GM23338 (cell line): ENCODE measurements around the gene DIP2B. TPM values are rescaled to one million over a fixed set of nuclear protein-coding genes. Genes with fewer than 3 reads are reported as not detected.

Source experiments
- ATAC-seq: fragments of 200-7000 bp; cut with Tn5 transposase; 3 replicates; pipeline ENCODE4 v1.9.1; 2020
- DNase-seq: peaks from one replicate; pipeline ENCODE4 v3.0.0-alpha.2; 2015; ENCODE audit warnings: low spot score
- H2AFZ ChIP-seq: fragments of 200-600 bp; sonication (generic); 2 replicates; pipeline ENCODE4 v1.8.0; 2016; ENCODE audit warnings: antibody characterized with exemption, mild to moderate bottlenecking, moderate library complexity
- H3F3A ChIP-seq: fragments of 200-600 bp; sonication (generic); replicated peaks from 2 replicates; pipeline ENCODE4 v1.8.0; 2017; ENCODE audit warnings: antibody characterized with exemption, mixed run types, low read depth
- H3K27ac ChIP-seq: fragments of 200-600 bp; sonication (generic); 2 replicates; pipeline ENCODE4 v1.6.1; 2016; ENCODE audit warnings: low read depth
- H3K27me3 ChIP-seq: fragments of 200-600 bp; sonication (generic); 2 replicates; pipeline ENCODE4 v1.8.0; 2016; ENCODE audit warnings: mild to moderate bottlenecking, mixed run types, moderate library complexity; ENCODE audit not compliant: insufficient read depth
- H3K36me3 ChIP-seq: fragments of 200-600 bp; sonication (generic); 2 replicates; pipeline ENCODE4 v1.8.0; 2016; ENCODE audit warnings: mild to moderate bottlenecking; ENCODE audit not compliant: insufficient read depth
- H3K4me1 ChIP-seq: fragments of 200-600 bp; sonication (generic); 2 replicates; pipeline ENCODE4 v1.8.0; 2016; ENCODE audit warnings: mild to moderate bottlenecking, moderate library complexity; ENCODE audit not compliant: insufficient read depth
- H3K4me2 ChIP-seq: fragments of 200-600 bp; sonication (generic); 2 replicates; pipeline ENCODE4 v1.7.1; 2017; ENCODE audit warnings: mixed run types
- H3K4me3 ChIP-seq: fragments of 200-600 bp; sonication (generic); 2 replicates; pipeline ENCODE4 v1.6.1; 2016; ENCODE audit warnings: mixed run types
- H3K79me2 ChIP-seq: fragments of 200-600 bp; sonication (generic); replicated peaks from 2 replicates; pipeline ENCODE4 v1.8.0; 2017; ENCODE audit warnings: mild to moderate bottlenecking; ENCODE audit not compliant: insufficient read depth
- H3K9me2 ChIP-seq: fragments of 200-600 bp; sonication (generic); 2 replicates; pipeline ENCODE4 v1.8.0; 2017; ENCODE audit not compliant: insufficient read depth
- H4K20me1 ChIP-seq: fragments of 200-600 bp; sonication (generic); replicated peaks from 2 replicates; pipeline ENCODE4 v1.8.0; 2017; ENCODE audit warnings: mild to moderate bottlenecking; ENCODE audit not compliant: insufficient read depth
- H3K27ac Mint-ChIP-seq: 2 replicates; pipeline ENCODE4 v1.8.0; 2020; ENCODE audit warnings: inconsistent platforms, mild to moderate bottlenecking, moderate library complexity, mixed read lengths
- H3K27me3 Mint-ChIP-seq: 3 replicates; pipeline ENCODE4 v1.8.0; 2022; ENCODE audit warnings: low read depth, mild to moderate bottlenecking, moderate library complexity, mixed read lengths, inconsistent platforms; ENCODE audit not compliant: insufficient read depth, poor library complexity
- H3K36me3 Mint-ChIP-seq: 3 replicates; pipeline ENCODE4 v1.8.0; 2021; ENCODE audit warnings: low read depth, mild to moderate bottlenecking, inconsistent platforms, moderate library complexity, mixed read lengths
- H3K4me1 Mint-ChIP-seq: 3 replicates; pipeline ENCODE4 v1.8.0; 2020; ENCODE audit warnings: mild to moderate bottlenecking, inconsistent platforms, mixed read lengths
- H3K4me3 Mint-ChIP-seq: 3 replicates; pipeline ENCODE4 v1.8.0; 2021; ENCODE audit warnings: moderate library complexity, mild to moderate bottlenecking, inconsistent platforms, mixed read lengths
- H3K9me3 Mint-ChIP-seq: 3 replicates; pipeline ENCODE4 v1.8.0; 2020; ENCODE audit warnings: moderate library complexity, mild to moderate bottlenecking, inconsistent platforms, mixed read lengths
- CREB1 ChIP-seq: fragments of 250-450 bp; sonication (Bioruptor Pico); IDR thresholded peaks from 2 replicates; pipeline ENCODE4 v1.5.0; 2020; ENCODE audit warnings: low read depth, mild to moderate bottlenecking, moderate library complexity
- CTCF ChIP-seq, 2 experiments: fragments of 200-600 bp in 1 of 2; sonication (generic) in 1 of 2; conservative IDR thresholded peaks; 2 replicates each; pipeline versions ENCODE4 v1.5.1 to v1.6.1; 2016 to 2017; ENCODE audit warnings: antibody characterized with exemption in 2 of 2, low read depth in 2 of 2, mild to moderate bottlenecking in 2 of 2, moderate library complexity in 1 of 2
- EZH2 ChIP-seq: fragments of 200-600 bp; sonication (generic); IDR thresholded peaks from one replicate; pipeline ENCODE4 v1.8.0; 2017; ENCODE audit warnings: antibody characterized with exemption, mild to moderate bottlenecking, low read depth; ENCODE audit not compliant: unreplicated experiment
- EZH2phosphoT487 ChIP-seq: fragments of 200-600 bp; sonication (generic); IDR thresholded peaks from one replicate; pipeline ENCODE4 v1.8.1; 2018; ENCODE audit warnings: antibody characterized with exemption; ENCODE audit not compliant: unreplicated experiment
- JUNB ChIP-seq: IDR thresholded peaks from one replicate; pipeline ENCODE4 v1.6.1; 2016; ENCODE audit warnings: antibody characterized with exemption; ENCODE audit not compliant: unreplicated experiment
- NANOG ChIP-seq: IDR thresholded peaks from 2 replicates; pipeline ENCODE4 v1.6.1; 2016; ENCODE audit warnings: antibody characterized with exemption, borderline replicate concordance
- POLR2AphosphoS5 ChIP-seq: IDR thresholded peaks from 2 replicates; pipeline ENCODE4 v1.6.1; 2016; ENCODE audit warnings: antibody characterized with exemption, low read depth
- REST ChIP-seq: IDR thresholded peaks from one replicate; pipeline ENCODE4 v1.6.1; 2018; ENCODE audit warnings: antibody characterized with exemption; ENCODE audit not compliant: unreplicated experiment
- STAT1 ChIP-seq: IDR thresholded peaks from one replicate; pipeline ENCODE4 v1.6.1; 2016; ENCODE audit warnings: antibody characterized with exemption; ENCODE audit not compliant: unreplicated experiment
- ZNF114 ChIP-seq: fragments of 250-450 bp; sonication (Bioruptor Pico); IDR thresholded peaks from 2 replicates; pipeline ENCODE4 v1.5.0; 2020; ENCODE audit warnings: mild to moderate bottlenecking, moderate library complexity
- ZNF331 ChIP-seq: fragments of 250-450 bp; sonication (Bioruptor Pico); IDR thresholded peaks from 2 replicates; pipeline ENCODE4 v1.5.0; 2020; ENCODE audit warnings: low read depth, mild to moderate bottlenecking, moderate library complexity
- ZNF462 ChIP-seq: fragments of 250-450 bp; sonication (Bioruptor Pico); IDR thresholded peaks from 2 replicates; pipeline ENCODE4 v1.5.0; 2020; ENCODE audit warnings: mild to moderate bottlenecking, moderate library complexity
- polyA plus RNA-seq: library from polyadenylated mRNA; unstranded; fragments of >200 nt; fragmentation: Nextera tagmentation; extraction: Ambion mirVana; gene quantifications from 2 replicates; pipeline ENCODE4 v1.2.1, GENCODE V29; 2016
- total RNA-seq: library from RNA; depleted of rRNA; stranded (reverse); fragments of >200 nt; shearing (Covaris generic); gene quantifications from 2 replicates; pipeline ENCODE4 v1.2.3, GENCODE V29; 2014
- TF ChIP-seq, protein P1 (sequence below): IDR thresholded peaks from 2 replicates; pipeline ENCODE4 v1.6.1; 2016; ENCODE audit warnings: antibody characterized with exemption

Gene DIP2B
- total and polyA plus RNA-seq, 2 experiments from 2014 or later = 8.0 to 36.4 TPM

- Histone ChIP-seq H2AFZ (no peak overlapping the region), H3K36me3 (no peaks in the 10 kb centered on the region), H3K9me2 (no peaks in the 10 kb centered on the region), H3K4me3 (no peak overlapping the region), H3K27me3 (no peaks in the 10 kb centered on the region), H3K27ac (no peak overlapping the region), H4K20me1 (0 out of 2 replicates have a peak, but pooled peaks cover 5% of the 10 kb centered on the region), H3K4me1 (peaks cover 23% of the 10 kb centered on the region), H3K4me2 (no peak overlapping the region), H3F3A (no peaks in the 10 kb centered on the region; the same call in 1 of the 2 replicates), H3K79me2 (peaks cover 74% of the 10 kb centered on the region)
- H3K4me3 Mint-ChIP-seq = no peak overlapping the region
- H3K9me3 Mint-ChIP-seq = no peaks in the 10 kb centered on the region; the same call in 2 of the 3 replicates
- no peak overlapping the region for H3K27ac Mint-ChIP-seq
- H3K4me1 Mint-ChIP-seq = peaks cover 22% of the 10 kb centered on the region
- DNase-seq = no peak
- ATAC-seq = no peak
- H3K36me3 Mint-ChIP-seq = no peaks in the 10 kb centered on the region
- TF ChIP-seq NANOG (no peak), JUNB (no peak), CTCF (conservative IDR thresholded peaks at IDR 0.05; ENCODE audit: low read depth in 2 of 2) (no peak), STAT1 (no peak), CREB1 (CRISPR knock-in tag) (no peak), ZNF462 (CRISPR knock-in tag) (no peak), REST (no peak), EZH2 (no peak), POLR2AphosphoS5 (no peak), ZNF331 (no peak), ZNF114 (CRISPR knock-in tag) (no peak), EZH2phosphoT487 (no peak)
- TF ChIP-seq, protein P1, sequence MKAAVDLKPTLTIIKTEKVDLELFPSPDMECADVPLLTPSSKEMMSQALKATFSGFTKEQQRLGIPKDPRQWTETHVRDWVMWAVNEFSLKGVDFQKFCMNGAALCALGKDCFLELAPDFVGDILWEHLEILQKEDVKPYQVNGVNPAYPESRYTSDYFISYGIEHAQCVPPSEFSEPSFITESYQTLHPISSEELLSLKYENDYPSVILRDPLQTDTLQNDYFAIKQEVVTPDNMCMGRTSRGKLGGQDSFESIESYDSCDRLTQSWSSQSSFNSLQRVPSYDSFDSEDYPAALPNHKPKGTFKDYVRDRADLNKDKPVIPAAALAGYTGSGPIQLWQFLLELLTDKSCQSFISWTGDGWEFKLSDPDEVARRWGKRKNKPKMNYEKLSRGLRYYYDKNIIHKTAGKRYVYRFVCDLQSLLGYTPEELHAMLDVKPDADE = no peak
- no peaks in the 10 kb centered on the region for H3K27me3 Mint-ChIP-seq
Measured at GRCh38 chr12:50564948-50565297, 60.1 kb downstream of the DIP2B start.
